HEK293T (cell line): Measurements from ENCODE around the gene ARHGEF28.

Source experiments
- CTBP1 ChIP-seq: fragments of 450-650 bp; IDR thresholded peaks from 2 replicates; pipeline ENCODE4 v1.6.1; 2016; ENCODE audit warnings: borderline replicate concordance
- FOXK2 ChIP-seq: fragments of 450-650 bp; IDR thresholded peaks from 2 replicates; pipeline ENCODE4 v1.6.1; 2016; ENCODE audit warnings: mild to moderate bottlenecking
- HDGF ChIP-seq: fragments of 450-650 bp; IDR thresholded peaks from 2 replicates; pipeline ENCODE4 v1.6.1; 2017; ENCODE audit warnings: antibody characterized with exemption, borderline replicate concordance

DNA sequence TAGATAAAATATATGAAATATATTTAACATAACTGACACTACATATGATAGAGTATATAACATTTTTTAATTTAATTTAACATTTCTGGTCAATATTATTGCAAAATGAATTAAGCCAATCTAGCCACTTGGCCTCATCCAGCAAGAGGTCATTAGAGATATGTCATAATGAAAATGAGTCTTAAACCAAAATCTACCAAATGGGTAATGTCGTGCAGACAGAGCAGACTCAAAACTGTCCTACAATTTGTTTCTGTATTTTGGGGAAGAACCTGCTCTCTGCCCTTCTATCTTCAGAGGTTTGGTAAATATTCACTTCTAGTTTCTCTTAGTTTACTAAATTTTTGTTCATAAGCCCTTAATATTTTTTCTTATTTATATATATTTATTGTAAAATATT lies 61.4 kb downstream of the ARHGEF28 start:
- TF ChIP-seq FOXK2: no peak
- TF ChIP-seq HDGF: no peak
- no peak for TF ChIP-seq CTBP1
